ENCODE data around the gene ADAM12.

The ADAM12 gene

GRCh38 chr10:126127481-126128029 lies 260.7 kb downstream of the ADAM12 start:
- TF ChIP-seq CTCF (IDR thresholded peaks at IDR 0.05; ENCODE audit: low read depth, low read length, missing control alignments), result no peak
- H3K4me3 ChIP-seq (ENCODE audit: low read depth, low read length), result no peak overlapping the region
- in situ Hi-C loops (cut with HindIII; ENCODE audit: low sequenced_read_pairs), result no loop called here
- DNase-seq (ENCODE audit: low read depth), result no peak

- in situ Hi-C loops (cut with HindIII; ENCODE audit: low sequenced_read_pairs), result no loop called here
- TF ChIP-seq CTCF (IDR thresholded peaks at IDR 0.05; ENCODE audit: low read depth, low read length, missing control alignments), result no peak
- DNase-seq (ENCODE audit: low read depth), result no peak
- H3K4me3 ChIP-seq (ENCODE audit: low read depth, low read length), result no peak overlapping the region
These were observed 261.4 kb downstream of the ADAM12 start for GRCh38 chr10:126126866-126127265.

GRCh38 chr10:126126023-126126422 lies 262.3 kb downstream of the ADAM12 start:
- TF ChIP-seq CTCF (IDR thresholded peaks at IDR 0.05; ENCODE audit: low read depth, low read length, missing control alignments), result no peak
- no peak for DNase-seq (ENCODE audit: low read depth)
- in situ Hi-C loops (cut with HindIII; ENCODE audit: low sequenced_read_pairs), result no loop called here
- no peak overlapping the region for H3K4me3 ChIP-seq (ENCODE audit: low read depth, low read length)

- in situ Hi-C loops (cut with HindIII; ENCODE audit: low sequenced_read_pairs), result no loop called here
- no peak overlapping the region for H3K4me3 ChIP-seq (ENCODE audit: low read depth, low read length)
- TF ChIP-seq CTCF (IDR thresholded peaks at IDR 0.05; ENCODE audit: low read depth, low read length, missing control alignments), result no peak
- DNase-seq (ENCODE audit: low read depth), result no peak
These were observed 263.5 kb downstream of the ADAM12 start for GRCh38 chr10:126124668-126125349.

- in situ Hi-C loops (cut with HindIII; ENCODE audit: low sequenced_read_pairs), result no loop called here
- no peak for TF ChIP-seq CTCF (IDR thresholded peaks at IDR 0.05; ENCODE audit: low read depth, low read length, missing control alignments)
- H3K4me3 ChIP-seq (ENCODE audit: low read depth, low read length), result no peak overlapping the region
- no peak for DNase-seq (ENCODE audit: low read depth)
These were observed 264.2 kb downstream of the ADAM12 start for GRCh38 chr10:126124046-126124445.

- in situ Hi-C loops (cut with HindIII; ENCODE audit: low sequenced_read_pairs), result no loop called here
- no peak overlapping the region for H3K4me3 ChIP-seq (ENCODE audit: low read depth, low read length)
- no peak for TF ChIP-seq CTCF (IDR thresholded peaks at IDR 0.05; ENCODE audit: low read depth, low read length, missing control alignments)
- DNase-seq (ENCODE audit: low read depth), result no peak
These were observed 264.8 kb downstream of the ADAM12 start for GRCh38 chr10:126123466-126123865.
